SK-N-SH treated with all-trans-retinoic acid at 6 μM for 48 hours (cell line): ENCODE data around the gene AIRE.

ENCODE experiments used
- ATAC-seq: fragments of 200-7000 bp; cut with Tn5 transposase; 3 replicates; pipeline ENCODE4 v1.9.1; 2020; ENCODE audit warnings: mild to moderate bottlenecking, moderate library complexity
- ARNTL ChIP-seq: fragments of 450-650 bp; formaldehyde crosslinking; IDR thresholded peaks from 2 replicates; pipeline ENCODE4 v1.5.0; 2020; ENCODE audit warnings: low read depth, mild to moderate bottlenecking, moderate library complexity, borderline replicate concordance
- BACH2 ChIP-seq: fragments of 250-450 bp; sonication (Bioruptor Pico); IDR thresholded peaks from 2 replicates; pipeline ENCODE4 v1.9.0; 2021; ENCODE audit warnings: mild to moderate bottlenecking, borderline replicate concordance
- CSDC2 ChIP-seq: fragments of 250-450 bp; sonication (Bioruptor Pico); IDR thresholded peaks from 2 replicates; pipeline ENCODE4 v1.5.0; 2020; ENCODE audit warnings: mild to moderate bottlenecking, moderate library complexity
- CSRNP3 ChIP-seq: fragments of 250-450 bp; sonication (Bioruptor Pico); IDR thresholded peaks from 2 replicates; pipeline ENCODE4 v1.5.1; 2021; ENCODE audit warnings: mild to moderate bottlenecking, moderate library complexity
- ESRRG ChIP-seq: fragments of 250-450 bp; sonication (Bioruptor Pico); IDR thresholded peaks from 2 replicates; pipeline ENCODE4 v1.6.1; 2021; ENCODE audit warnings: mild to moderate bottlenecking
- GLIS3 ChIP-seq: fragments of 250-450 bp; sonication (Bioruptor Pico); IDR thresholded peaks from 2 replicates; pipeline ENCODE4 v1.5.0; 2020; ENCODE audit warnings: mild to moderate bottlenecking, moderate library complexity
- OSR1 ChIP-seq: fragments of 250-450 bp; sonication (Bioruptor Pico); IDR thresholded peaks from 2 replicates; pipeline ENCODE4 v1.8.0; 2022; ENCODE audit warnings: moderate library complexity, mild to moderate bottlenecking, inconsistent platforms
- POU6F1 ChIP-seq: fragments of 250-450 bp; sonication (Bioruptor Pico); IDR thresholded peaks from 2 replicates; pipeline ENCODE4 v1.8.0; 2021; ENCODE audit warnings: low read depth, mild to moderate bottlenecking, moderate library complexity, borderline replicate concordance
- RARB ChIP-seq: fragments of 250-450 bp; sonication (Bioruptor Pico); IDR thresholded peaks from 2 replicates; pipeline ENCODE4 v1.8.0; 2021; ENCODE audit warnings: mild to moderate bottlenecking, moderate library complexity
- SNAI2 ChIP-seq: fragments of 250-450 bp; sonication (Bioruptor Pico); IDR thresholded peaks from 2 replicates; pipeline ENCODE4 v1.5.0; 2020; ENCODE audit warnings: mild to moderate bottlenecking, moderate library complexity
- TCF4 ChIP-seq: fragments of 250-450 bp; sonication (Bioruptor Pico); IDR thresholded peaks from 2 replicates; pipeline ENCODE4 v1.8.0; 2021; ENCODE audit warnings: mild to moderate bottlenecking, moderate library complexity, borderline replicate concordance
- TOX ChIP-seq: fragments of 250-450 bp; sonication (Bioruptor Pico); IDR thresholded peaks from 2 replicates; pipeline ENCODE4 v1.8.0; 2021; ENCODE audit warnings: mild to moderate bottlenecking, moderate library complexity, borderline replicate concordance
- ZFP30 ChIP-seq: fragments of 450-650 bp; formaldehyde crosslinking; IDR thresholded peaks from 2 replicates; pipeline ENCODE4 v1.5.0; 2022; ENCODE audit warnings: mild to moderate bottlenecking, moderate library complexity
- ZNF565 ChIP-seq: fragments of 450-650 bp; formaldehyde crosslinking; conservative IDR thresholded peaks from 2 replicates; pipeline ENCODE4 v1.5.0; 2020; ENCODE audit warnings: low read depth, mild to moderate bottlenecking, moderate library complexity
- ZNF70 ChIP-seq: fragments of 450-650 bp; formaldehyde crosslinking; IDR thresholded peaks from 2 replicates; pipeline ENCODE4 v1.5.0; 2020; ENCODE audit warnings: mild to moderate bottlenecking, moderate library complexity
- ZNF8 ChIP-seq: fragments of 450-650 bp; formaldehyde crosslinking; IDR thresholded peaks from 2 replicates; pipeline ENCODE4 v1.5.0; 2020; ENCODE audit warnings: mild to moderate bottlenecking, moderate library complexity
- TF ChIP-seq, protein P1 (sequence below): fragments of 250-450 bp; sonication (Bioruptor Pico); IDR thresholded peaks from 2 replicates; pipeline ENCODE4 v1.8.0; 2020; ENCODE audit warnings: mild to moderate bottlenecking, moderate library complexity, borderline replicate concordance
- TF ChIP-seq, protein P2 (sequence below): fragments of 250-450 bp; sonication (Bioruptor Pico); IDR thresholded peaks from 2 replicates; pipeline ENCODE4 v1.5.1; 2020; ENCODE audit warnings: low read depth, mild to moderate bottlenecking, moderate library complexity
- TF ChIP-seq, protein P3 (sequence below): fragments of 250-450 bp; sonication (Bioruptor Pico); IDR thresholded peaks from 2 replicates; pipeline ENCODE4 v1.5.0; 2020; ENCODE audit warnings: mild to moderate bottlenecking, moderate library complexity

AIRE gene

GRCh38 chr21:44297525-44298290 lies 12.0 kb downstream of the AIRE start:
- peak; percentile 82 for ATAC-seq
- no peak for TF ChIP-seq ESRRG (CRISPR knock-in tag)
- no peak for TF ChIP-seq TCF4 (CRISPR knock-in tag)
- TF ChIP-seq CSRNP3, result no peak
- TF ChIP-seq CSDC2 (CRISPR knock-in tag), result no peak
- TF ChIP-seq, protein P1, sequence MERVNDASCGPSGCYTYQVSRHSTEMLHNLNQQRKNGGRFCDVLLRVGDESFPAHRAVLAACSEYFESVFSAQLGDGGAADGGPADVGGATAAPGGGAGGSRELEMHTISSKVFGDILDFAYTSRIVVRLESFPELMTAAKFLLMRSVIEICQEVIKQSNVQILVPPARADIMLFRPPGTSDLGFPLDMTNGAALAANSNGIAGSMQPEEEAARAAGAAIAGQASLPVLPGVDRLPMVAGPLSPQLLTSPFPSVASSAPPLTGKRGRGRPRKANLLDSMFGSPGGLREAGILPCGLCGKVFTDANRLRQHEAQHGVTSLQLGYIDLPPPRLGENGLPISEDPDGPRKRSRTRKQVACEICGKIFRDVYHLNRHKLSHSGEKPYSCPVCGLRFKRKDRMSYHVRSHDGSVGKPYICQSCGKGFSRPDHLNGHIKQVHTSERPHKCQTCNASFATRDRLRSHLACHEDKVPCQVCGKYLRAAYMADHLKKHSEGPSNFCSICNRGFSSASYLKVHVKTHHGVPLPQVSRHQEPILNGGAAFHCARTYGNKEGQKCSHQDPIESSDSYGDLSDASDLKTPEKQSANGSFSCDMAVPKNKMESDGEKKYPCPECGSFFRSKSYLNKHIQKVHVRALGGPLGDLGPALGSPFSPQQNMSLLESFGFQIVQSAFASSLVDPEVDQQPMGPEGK, result no peak
- no peak for TF ChIP-seq ZNF8 (CRISPR knock-in tag)
- TF ChIP-seq OSR1 (CRISPR knock-in tag), result no peak
- no peak for TF ChIP-seq POU6F1 (CRISPR knock-in tag)
- no peak for TF ChIP-seq ZNF70 (CRISPR knock-in tag)
- TF ChIP-seq, protein P2, sequence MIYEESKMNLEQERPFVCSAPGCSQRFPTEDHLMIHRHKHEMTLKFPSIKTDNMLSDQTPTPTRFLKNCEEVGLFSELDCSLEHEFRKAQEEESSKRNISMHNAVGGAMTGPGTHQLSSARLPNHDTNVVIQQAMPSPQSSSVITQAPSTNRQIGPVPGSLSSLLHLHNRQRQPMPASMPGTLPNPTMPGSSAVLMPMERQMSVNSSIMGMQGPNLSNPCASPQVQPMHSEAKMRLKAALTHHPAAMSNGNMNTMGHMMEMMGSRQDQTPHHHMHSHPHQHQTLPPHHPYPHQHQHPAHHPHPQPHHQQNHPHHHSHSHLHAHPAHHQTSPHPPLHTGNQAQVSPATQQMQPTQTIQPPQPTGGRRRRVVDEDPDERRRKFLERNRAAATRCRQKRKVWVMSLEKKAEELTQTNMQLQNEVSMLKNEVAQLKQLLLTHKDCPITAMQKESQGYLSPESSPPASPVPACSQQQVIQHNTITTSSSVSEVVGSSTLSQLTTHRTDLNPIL (CRISPR knock-in tag), result no peak
- no peak for TF ChIP-seq SNAI2
- no peak for TF ChIP-seq GLIS3
- TF ChIP-seq ZFP30, result no peak
- TF ChIP-seq ARNTL, result no peak
- TF ChIP-seq TOX (CRISPR knock-in tag), result no peak

DNA sequence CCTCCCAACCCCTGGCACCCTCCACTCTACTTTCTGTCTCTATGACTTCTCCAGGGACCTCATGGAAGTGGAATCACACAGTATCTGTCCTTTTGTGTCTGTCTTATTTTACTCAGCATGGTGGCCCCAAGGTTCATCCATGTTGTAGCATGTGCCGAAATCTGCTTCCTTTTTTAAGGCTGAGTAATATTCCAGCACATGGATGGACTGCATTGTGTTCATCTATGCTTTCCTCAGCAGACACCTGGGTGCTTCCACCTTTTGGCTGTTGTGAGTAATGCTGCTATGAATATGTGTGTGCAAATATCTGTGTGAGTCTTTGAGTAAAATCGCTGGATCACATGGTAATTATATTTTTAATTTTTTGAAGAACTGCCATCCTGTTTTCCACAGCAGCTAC lies 12.6 kb downstream of the AIRE start:
- no peak for TF ChIP-seq ESRRG (CRISPR knock-in tag)
- TF ChIP-seq, protein P3, sequence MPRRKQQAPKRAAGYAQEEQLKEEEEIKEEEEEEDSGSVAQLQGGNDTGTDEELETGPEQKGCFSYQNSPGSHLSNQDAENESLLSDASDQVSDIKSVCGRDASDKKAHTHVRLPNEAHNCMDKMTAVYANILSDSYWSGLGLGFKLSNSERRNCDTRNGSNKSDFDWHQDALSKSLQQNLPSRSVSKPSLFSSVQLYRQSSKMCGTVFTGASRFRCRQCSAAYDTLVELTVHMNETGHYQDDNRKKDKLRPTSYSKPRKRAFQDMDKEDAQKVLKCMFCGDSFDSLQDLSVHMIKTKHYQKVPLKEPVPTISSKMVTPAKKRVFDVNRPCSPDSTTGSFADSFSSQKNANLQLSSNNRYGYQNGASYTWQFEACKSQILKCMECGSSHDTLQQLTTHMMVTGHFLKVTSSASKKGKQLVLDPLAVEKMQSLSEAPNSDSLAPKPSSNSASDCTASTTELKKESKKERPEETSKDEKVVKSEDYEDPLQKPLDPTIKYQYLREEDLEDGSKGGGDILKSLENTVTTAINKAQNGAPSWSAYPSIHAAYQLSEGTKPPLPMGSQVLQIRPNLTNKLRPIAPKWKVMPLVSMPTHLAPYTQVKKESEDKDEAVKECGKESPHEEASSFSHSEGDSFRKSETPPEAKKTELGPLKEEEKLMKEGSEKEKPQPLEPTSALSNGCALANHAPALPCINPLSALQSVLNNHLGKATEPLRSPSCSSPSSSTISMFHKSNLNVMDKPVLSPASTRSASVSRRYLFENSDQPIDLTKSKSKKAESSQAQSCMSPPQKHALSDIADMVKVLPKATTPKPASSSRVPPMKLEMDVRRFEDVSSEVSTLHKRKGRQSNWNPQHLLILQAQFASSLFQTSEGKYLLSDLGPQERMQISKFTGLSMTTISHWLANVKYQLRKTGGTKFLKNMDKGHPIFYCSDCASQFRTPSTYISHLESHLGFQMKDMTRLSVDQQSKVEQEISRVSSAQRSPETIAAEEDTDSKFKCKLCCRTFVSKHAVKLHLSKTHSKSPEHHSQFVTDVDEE (CRISPR knock-in tag), result no peak
- no peak for TF ChIP-seq ZNF565 (CRISPR knock-in tag)
- TF ChIP-seq, protein P2 (CRISPR knock-in tag), result no peak
- no peak for TF ChIP-seq GLIS3
- TF ChIP-seq ARNTL, result no peak
- no peak for TF ChIP-seq TCF4 (CRISPR knock-in tag)
- no peak for TF ChIP-seq RARB (CRISPR knock-in tag)
- TF ChIP-seq ZFP30, result no peak
- no peak for TF ChIP-seq ZNF8 (CRISPR knock-in tag)
- TF ChIP-seq TOX (CRISPR knock-in tag), result no peak
- TF ChIP-seq CSRNP3, result no peak
- TF ChIP-seq CSDC2 (CRISPR knock-in tag), result no peak
- TF ChIP-seq OSR1 (CRISPR knock-in tag), result no peak
- no peak for TF ChIP-seq BACH2 (CRISPR knock-in tag)
- TF ChIP-seq ZNF70 (CRISPR knock-in tag), result no peak
- ATAC-seq, result no peak
